Cerebellar nuclear complex (tissue), 1 donor: Measurements from ENCODE around the gene RNASEH2A.
"Not testable (repeated sequence)": the region's sequence is repeated elsewhere in the genome, so short reads cannot be mapped to it uniquely, and the experiment has no call there.

Source experiments
- DNase-seq, 2 experiments: peaks; one replicate each; lab custom pipeline; 2025; lab: John Stamatoyannopoulos, UW

Gene RNASEH2A

GRCh38 chr19:12793290-12794195, 12.8 kb upstream of the RNASEH2A start:
- DNase-seq = peak; percentile 59 to 70

GRCh38 chr19:12794196-12794941, 12.0 kb upstream of the RNASEH2A start:
- no peak for DNase-seq

- DNase-seq = no peak
These were observed 11.4 kb upstream of the RNASEH2A start for GRCh38 chr19:12794971-12795381.

- peak in 1 of 2 experiments; percentile 64 for DNase-seq
These were observed 10.0 kb upstream of the RNASEH2A start for GRCh38 chr19:12796146-12797071.

GRCh38 chr19:12797141-12797587, 9.2 kb upstream of the RNASEH2A start:
- no peak for DNase-seq

- not testable (repeated sequence) for DNase-seq
These were observed 8.8 kb upstream of the RNASEH2A start for GRCh38 chr19:12797607-12798006.

GRCh38 chr19:12799742-12800465, 6.5 kb upstream of the RNASEH2A start:
- no peak for DNase-seq

GRCh38 chr19:12800466-12800770, 6.0 kb upstream of the RNASEH2A start:
- DNase-seq = no peak

- no peak for DNase-seq
These were observed 5.4 kb upstream of the RNASEH2A start for GRCh38 chr19:12800923-12801465.

- DNase-seq = peak in 1 of 2 experiments; percentile 59
These were observed 4.7 kb upstream of the RNASEH2A start, which contains the start of the genes PRDX2 and THSD8 for GRCh38 chr19:12801466-12802266. Gene PRDX2, minus strand, starts transcription at chr19:12801800. Its CDS starts 539 bp downstream, at chr19:12801261. Gene THSD8, plus strand, starts transcription at chr19:12802069. Its CDS starts 3 bp downstream, at chr19:12802072.

- DNase-seq = peak in 1 of 2 experiments; percentile 41
These were observed 3.9 kb upstream of the RNASEH2A start for GRCh38 chr19:12802267-12803106.

GRCh38 chr19:12804051-12804450, 2.3 kb upstream of the RNASEH2A start:
- DNase-seq = no peak

- no peak for DNase-seq
These were observed 8.7 kb downstream of the RNASEH2A start for GRCh38 chr19:12815088-12815487.

GRCh38 chr19:12817188-12817587, 10.8 kb downstream of the RNASEH2A start:
- DNase-seq = not testable (repeated sequence)

GRCh38 chr19:12817810-12818209, 11.4 kb downstream of the RNASEH2A start:
- not testable (repeated sequence) for DNase-seq

GRCh38 chr19:12821761-12822160, 15.4 kb downstream of the RNASEH2A start:
- no peak for DNase-seq

- no peak for DNase-seq
These were observed 19.1 kb downstream of the RNASEH2A start for GRCh38 chr19:12825254-12826131.

GRCh38 chr19:12828494-12828893, 22.1 kb downstream of the RNASEH2A start:
- DNase-seq = no peak
